H1 (cell line): ENCODE results near the gene BAIAP2. TPM values are rescaled to one million over a fixed set of nuclear protein-coding genes. Genes with fewer than 3 reads are reported as not detected.

Experiments
- CTCF ChIA-PET: fragments of 300-600 bp; sonication (Branson Sonifier 250); formaldehyde crosslinking; loops from one replicate; lab custom pipeline; 2021; ENCODE audit not compliant: partially characterized antibody; lab: Charles Lee
- POLR2A ChIA-PET: fragments of 300-600 bp; sonication (Branson Sonifier 250); formaldehyde crosslinking; loops from one replicate; lab custom pipeline; 2021; ENCODE audit warnings: inconsistent platforms; ENCODE audit not compliant: partially characterized antibody; lab: Charles Lee
- DNase-seq, 2 experiments: peaks; one replicate each; pipeline versions ENCODE4 v3.0.0 to v3.0.0-alpha.2; 2010 to 2022; ENCODE audit warnings: low spot score in 2 of 2, low read depth in 1 of 2, mixed read lengths in 1 of 2
- FAIRE-seq: peaks from 2 replicates; lab custom pipeline; 2011; peaks lifted over from hg19 to GRCh38; lab: Jason Lieb, UNC
- H2AFZ ChIP-seq: 2 replicates; pipeline ENCODE4 v1.8.1; 2012; ENCODE audit warnings: low read length, inconsistent platforms
- H2AK5ac ChIP-seq: 2 replicates; pipeline ENCODE4 v1.6.1; 2013; ENCODE audit warnings: low read depth, low read length
- H2BK120ac ChIP-seq: replicated peaks from 2 replicates; pipeline ENCODE3; 2013; ENCODE audit warnings: low read depth, low read length, inconsistent platforms
- H2BK12ac ChIP-seq: 2 replicates; pipeline ENCODE4 v1.6.1; 2013; ENCODE audit warnings: low read depth, low read length
- H2BK15ac ChIP-seq: 2 replicates; pipeline ENCODE4 v1.6.1; 2013; ENCODE audit warnings: low read length
- H2BK20ac ChIP-seq: 2 replicates; pipeline ENCODE4 v1.6.1; 2013; ENCODE audit warnings: low read length
- H2BK5ac ChIP-seq: 2 replicates; pipeline ENCODE4 v1.6.1; 2013; ENCODE audit warnings: low read depth, low read length
- H3K14ac ChIP-seq: 2 replicates; pipeline ENCODE4 v1.6.1; 2013; ENCODE audit warnings: inconsistent platforms; ENCODE audit not compliant: insufficient read length
- H3K18ac ChIP-seq: 2 replicates; pipeline ENCODE4 v1.6.1; 2013; ENCODE audit warnings: low read length; ENCODE audit errors: extremely low read depth
- H3K23ac ChIP-seq: 2 replicates; pipeline ENCODE4 v1.6.1; 2013; ENCODE audit warnings: inconsistent platforms; ENCODE audit not compliant: insufficient read length
- H3K23me2 ChIP-seq: 2 replicates; pipeline ENCODE4 v1.6.1; 2013; ENCODE audit warnings: low read depth, low read length
- H3K27ac ChIP-seq: 2 replicates; pipeline ENCODE4 v1.6.1; 2011; ENCODE audit warnings: low read depth, low read length, inconsistent platforms
- H3K27me3 ChIP-seq, 4 experiments: replicated peaks in 1 of 4; 1 replicate in 1 of 4; 2 replicates in 3 of 4; pipeline versions ENCODE4 v1.6.1 to v1.8.1; 2011 to 2013; ENCODE audit warnings: low read length in 3 of 4, mild to moderate bottlenecking in 3 of 4, inconsistent platforms in 2 of 4, mixed read lengths in 2 of 4, moderate library complexity in 1 of 4; ENCODE audit not compliant: control insufficient read depth in 3 of 4, insufficient read depth in 3 of 4; ENCODE audit errors: extremely low read depth in 1 of 4
- H3K36me3 ChIP-seq, 4 experiments: 2 replicates each; pipeline versions ENCODE4 v1.6.1 to v1.8.1; 2011 to 2013; ENCODE audit warnings: mild to moderate bottlenecking in 4 of 4, low read length in 3 of 4, moderate library complexity in 2 of 4, control low read depth in 1 of 4, inconsistent platforms in 1 of 4; ENCODE audit not compliant: insufficient read depth in 4 of 4, control insufficient read depth in 2 of 4
- H3K4ac ChIP-seq: replicated peaks from 2 replicates; pipeline ENCODE3; 2013; ENCODE audit warnings: low read length, low read depth, mixed read lengths, inconsistent platforms; ENCODE audit not compliant: insufficient read length
- H3K4me1 ChIP-seq, 4 experiments: replicated peaks in 1 of 4; 1 replicate in 1 of 4; 2 replicates in 3 of 4; pipeline versions ENCODE4 v1.6.1 to v1.8.1; 2011 to 2013; ENCODE audit warnings: low read length in 3 of 4, inconsistent platforms in 2 of 4, mixed read lengths in 1 of 4; ENCODE audit not compliant: insufficient read depth in 4 of 4, control insufficient read depth in 3 of 4
- H3K4me2 ChIP-seq, 2 experiments: 2 replicates each; pipeline versions ENCODE4 v1.6.1 to v1.8.1; 2011 to 2013; ENCODE audit warnings: low read depth in 2 of 2, low read length in 2 of 2, control low read depth in 1 of 2, inconsistent platforms in 1 of 2, mild to moderate bottlenecking in 1 of 2; ENCODE audit not compliant: insufficient read depth in 1 of 2
- H3K4me3 ChIP-seq, 4 experiments: fragments of 200-600, 300-600 bp in 1 of 4; sonication (generic), shearing (Covaris generic), sonication (Bioruptor Twin) in 1 of 4; 2 replicates each; pipeline versions ENCODE4 v1.5.1 to v1.8.1; 2011 to 2016; ENCODE audit warnings: low read length in 4 of 4, low read depth in 3 of 4, control low read depth in 2 of 4, inconsistent platforms in 2 of 4, mild to moderate bottlenecking in 2 of 4, mixed read lengths in 1 of 4, moderate library complexity in 1 of 4; ENCODE audit not compliant: insufficient read depth in 2 of 4; ENCODE audit errors: extremely low read depth in 1 of 4
- H3K56ac ChIP-seq: replicated peaks from 2 replicates; pipeline ENCODE3; 2013; ENCODE audit warnings: low read depth, mild to moderate bottlenecking, mixed read lengths, low read length, inconsistent platforms; ENCODE audit not compliant: insufficient read length
- H3K79me1 ChIP-seq: 2 replicates; pipeline ENCODE4 v1.6.1; 2013; ENCODE audit warnings: low read depth, low read length, control low read depth
- H3K79me2 ChIP-seq, 2 experiments: 2 replicates each; pipeline versions ENCODE4 v1.6.1 to v1.8.1; 2012 to 2013; ENCODE audit warnings: low read length in 2 of 2, mild to moderate bottlenecking in 2 of 2, inconsistent platforms in 1 of 2; ENCODE audit not compliant: insufficient read depth in 2 of 2, control insufficient read depth in 1 of 2
- H3K9ac ChIP-seq, 4 experiments: replicated peaks in 1 of 4; 1 replicate in 1 of 4; 2 replicates in 3 of 4; pipeline versions ENCODE4 v1.6.1 to v1.8.1; 2011 to 2013; ENCODE audit warnings: low read depth in 3 of 4, low read length in 3 of 4, control low read depth in 2 of 4, mild to moderate bottlenecking in 2 of 4, moderate library complexity in 2 of 4, inconsistent platforms in 1 of 4; ENCODE audit errors: extremely low read depth in 1 of 4
- H3K9me3 ChIP-seq, 2 experiments: 2 replicates each; pipeline versions ENCODE4 v1.6.1 to v1.8.1; 2012 to 2013; ENCODE audit warnings: mild to moderate bottlenecking in 2 of 2, moderate library complexity in 2 of 2, control low read depth in 1 of 2, inconsistent platforms in 1 of 2, low read depth in 1 of 2, low read length in 1 of 2, mixed read lengths in 1 of 2; ENCODE audit not compliant: insufficient read depth in 2 of 2
- H4K20me1 ChIP-seq, 2 experiments: replicated peaks in 1 of 2; 2 replicates each; pipeline versions ENCODE3 to v1.8.1; 2011 to 2013; ENCODE audit warnings: inconsistent platforms in 2 of 2, low read length in 2 of 2, mild to moderate bottlenecking in 1 of 2; ENCODE audit not compliant: insufficient read depth in 2 of 2, control insufficient read depth in 1 of 2
- H4K5ac ChIP-seq: 2 replicates; pipeline ENCODE4 v1.6.1; 2013; ENCODE audit warnings: low read length, low read depth, mixed read lengths, inconsistent platforms; ENCODE audit not compliant: insufficient read length
- H4K8ac ChIP-seq: 2 replicates; pipeline ENCODE4 v1.8.0; 2013; ENCODE audit warnings: mild to moderate bottlenecking, moderate library complexity, low read length, inconsistent platforms; ENCODE audit not compliant: insufficient read depth; ENCODE audit errors: extremely low read depth
- H4K91ac ChIP-seq: replicated peaks from 2 replicates; pipeline ENCODE3; 2013; ENCODE audit warnings: low read length, mixed read lengths, inconsistent platforms; ENCODE audit not compliant: insufficient read length
- GTF2F1 ChIP-seq: IDR thresholded peaks from 2 replicates; pipeline ENCODE4 v1.6.1; 2012; ENCODE audit warnings: low read depth, low read length, improper control_type of control experiment, borderline replicate concordance
- KDM4A ChIP-seq: IDR thresholded peaks from one replicate; pipeline ENCODE4 v1.7.1; 2012; ENCODE audit warnings: low read depth, mild to moderate bottlenecking, moderate library complexity, low read length, inconsistent platforms; ENCODE audit not compliant: severe bottlenecking
- PHF8 ChIP-seq: fragments of 200-600 bp; sonication (generic); conservative IDR thresholded peaks from 2 replicates; pipeline ENCODE4 v1.7.1; 2012; ENCODE audit warnings: low read depth, mild to moderate bottlenecking, inconsistent platforms, low read length, moderate library complexity
- WGBS, 2 experiments: shearing (Covaris generic) in 1 of 2; methylation state at CpG; one replicate each; pipeline versions ENCODE4 v1.1.6 to v1.1.7; 2013 to 2015; ENCODE audit warnings: low lambda C conversion rate in 2 of 2, mixed read lengths in 2 of 2, inconsistent platforms in 1 of 2, low coverage in 1 of 2, missing lambda C conversion rate in 1 of 2; ENCODE audit not compliant: insufficient replicate concordance in 2 of 2, insufficient coverage in 1 of 2, insufficient read length in 1 of 2; ENCODE audit errors: extremely low coverage in 1 of 2, missing lambda C conversion rate in 1 of 2; 5-methylcytosine and 5-hydroxymethylcytosine counted together
- polyA plus RNA-seq, 7 experiments: library from polyadenylated mRNA; depleted of rRNA in 3 of 7; stranded (reverse) in 5 of 7; unstranded in 2 of 7; fragments of >200 nt in 5 of 7; fragments of 200-250 nt in 2 of 7; gene quantifications; 1 replicate in 5 of 7; 2 replicates in 1 of 7; 4 replicates in 1 of 7; pipeline versions ENCODE4 v1.2.1 to v1.2.3, GENCODE V29; 2011 to 2013; ENCODE audit warnings: missing spikeins in 2 of 7, mixed read lengths in 2 of 7
- total RNA-seq: library from RNA; stranded (reverse); fragmentation: NEBNext Ultra II Directional; extraction: Animal tissue kit (Norgen Biotek cat#: 25700); gene quantifications from 2 replicates; pipeline ENCODE4 v1.2.1, GENCODE V29; 2021

Gene BAIAP2
- total and polyA plus RNA-seq, 2 of the 8 experiments (the other 6 are each of a cell fraction or from before 2014, with no cell fraction given), result 10.0 to 22.8 TPM

GRCh38 chr17:81111066-81111465 lies 76.1 kb downstream of the BAIAP2 start:
- H3K14ac ChIP-seq, result no peak overlapping the region
- H2BK5ac ChIP-seq, result no peak overlapping the region
- H4K91ac ChIP-seq, result no peak overlapping the region
- DNase-seq (no peak), FAIRE-seq (no peak)
- H2BK120ac ChIP-seq, result no peak overlapping the region
- no peaks in the 10 kb centered on the region for H4K20me1 ChIP-seq
- H3K23me2 ChIP-seq, result no peaks in the 10 kb centered on the region
- ChIA-PET CTCF (interaction anchor here (1.2 to 1.7 kb wide), 3 partner anchors 9 to 119 kb away, joined by 3 to 6 read pairs (median 3); no protein-coding TSS in a partner anchor), POLR2A (no interaction called here)
- H3K23ac ChIP-seq, result no peak overlapping the region
- no peaks in the 10 kb centered on the region for H3K9me3 ChIP-seq
- no peak overlapping the region for H3K27ac ChIP-seq
- H4K5ac ChIP-seq, result no peak overlapping the region
- no peak overlapping the region for H2BK12ac ChIP-seq
- no peak overlapping the region for H3K9ac ChIP-seq
- no peaks in the 10 kb centered on the region for H3K4me1 ChIP-seq
- no peak overlapping the region for H2BK15ac ChIP-seq
- no peaks in the 10 kb centered on the region; the same call in none of the 2 replicates for H3K79me1 ChIP-seq
- H3K18ac ChIP-seq, result no peak overlapping the region
- no peak overlapping the region for H3K56ac ChIP-seq
- 92% methylated on average over 10 of the region's 10 CpGs; no CpG with 5 or more reads in 1 of the 2 experiments for WGBS, 2 experiments
- peak overlapping the region; percentile 51; the same call in 1 of the 2 replicates for H4K8ac ChIP-seq
- no peak overlapping the region for H2BK20ac ChIP-seq
- no peak overlapping the region for H3K4me3 ChIP-seq
- no peak overlapping the region for H3K4ac ChIP-seq
- no peaks in the 10 kb centered on the region for H3K79me2 ChIP-seq
- no peak for TF ChIP-seq GTF2F1
- no peak for TF ChIP-seq PHF8
- TF ChIP-seq KDM4A, result no peak
- H3K4me2 ChIP-seq, result no peak overlapping the region
- H2AK5ac ChIP-seq, result no peak overlapping the region
- no peaks in the 10 kb centered on the region for H3K36me3 ChIP-seq
- H2AFZ ChIP-seq, result no peak overlapping the region
- no peaks in the 10 kb centered on the region; a peak in 1 of 7 replicates for H3K27me3 ChIP-seq
